GM04503 (cell line): ENCODE data around the gene CYP19A1.
"Not testable (repeated sequence)": the region's sequence is repeated elsewhere in the genome, so short reads cannot be mapped to it uniquely, and the experiment has no call there.

Experiments
- DNase-seq: peaks from one replicate; pipeline ENCODE4 v3.0.0-alpha.2; 2012; ENCODE audit warnings: low read depth

The CYP19A1 gene

GRCh38 chr15:51205050-51205975 lies 133.1 kb downstream of the CYP19A1 start:
- no peak for DNase-seq

- peak; percentile 78 for DNase-seq
Measured at GRCh38 chr15:51203797-51204196, 134.6 kb downstream of the CYP19A1 start.

GRCh38 chr15:51202783-51203182 lies 135.6 kb downstream of the CYP19A1 start:
- DNase-seq: no peak

- DNase-seq: no peak
Measured at GRCh38 chr15:51201581-51201980, 136.8 kb downstream of the CYP19A1 start.

- no peak for DNase-seq
Measured at GRCh38 chr15:51200792-51201191, 137.6 kb downstream of the CYP19A1 start.

- DNase-seq: no peak
Measured at GRCh38 chr15:51199541-51199940, 138.9 kb downstream of the CYP19A1 start.

- DNase-seq: no peak
Measured at GRCh38 chr15:51198701-51199232, 139.6 kb downstream of the CYP19A1 start.

GRCh38 chr15:51195459-51195858 lies 142.9 kb downstream of the CYP19A1 start:
- DNase-seq: no peak

GRCh38 chr15:51193979-51194378 lies 144.4 kb downstream of the CYP19A1 start:
- DNase-seq: no peak

GRCh38 chr15:51193526-51193925 lies 144.9 kb downstream of the CYP19A1 start:
- DNase-seq: no peak

- no peak for DNase-seq
Measured at GRCh38 chr15:51192521-51193280, 145.7 kb downstream of the CYP19A1 start.

GRCh38 chr15:51191766-51192165 lies 146.6 kb downstream of the CYP19A1 start:
- no peak for DNase-seq

- no peak for DNase-seq
Measured at GRCh38 chr15:51191072-51191670, 147.2 kb downstream of the CYP19A1 start.

- no peak for DNase-seq
Measured at GRCh38 chr15:51190424-51191068, 147.8 kb downstream of the CYP19A1 start.

- DNase-seq: no peak
Measured at GRCh38 chr15:51189669-51190385, 148.6 kb downstream of the CYP19A1 start.

GRCh38 chr15:51188791-51189190 lies 149.6 kb downstream of the CYP19A1 start:
- DNase-seq: not testable (repeated sequence)

GRCh38 chr15:51186891-51187290 lies 151.5 kb downstream of the CYP19A1 start:
- no peak for DNase-seq

GRCh38 chr15:51186181-51186705 lies 152.2 kb downstream of the CYP19A1 start:
- DNase-seq: no peak

- no peak for DNase-seq
Measured at GRCh38 chr15:51185213-51186159, 152.9 kb downstream of the CYP19A1 start.

- no peak for DNase-seq
Measured at GRCh38 chr15:51184627-51185026, 153.8 kb downstream of the CYP19A1 start.
